Subcutaneous adipose tissue (tissue), 4 donors: ENCODE measurements around the gene SYNPO. TPM values are rescaled to one million over a fixed set of nuclear protein-coding genes. Genes with fewer than 3 reads are reported as not detected.

ENCODE experiments used
- CTCF ChIP-seq: fragments of 450-650 bp; IDR thresholded peaks from one replicate; pipeline ENCODE4 v1.5.1; 2016; ENCODE audit warnings: low read depth, mild to moderate bottlenecking, control low read depth, antibody characterized with exemption, moderate library complexity
- total RNA-seq, 4 donors: library from RNA; depleted of rRNA; stranded (reverse); fragments of >200 nt; gene quantifications; one replicate each; pipeline ENCODE4 v1.1.0, GENCODE V29; 2016

The SYNPO gene
- total RNA-seq, 4 donors from 2014 or later: 12.2 to 40.7 (median 21.4) TPM

- TF ChIP-seq CTCF: no peak
Measured at GRCh38 chr5:150655221-150655620, 14.8 kb downstream of the SYNPO start.

GRCh38 chr5:150656191-150657132, 16.0 kb downstream of the SYNPO start:
- TF ChIP-seq CTCF: no peak

GRCh38 chr5:150658121-150658520, 17.7 kb downstream of the SYNPO start:
- no peak for TF ChIP-seq CTCF

- no peak for TF ChIP-seq CTCF
Measured at GRCh38 chr5:150658699-150659265, 18.3 kb downstream of the SYNPO start.

- TF ChIP-seq CTCF: no peak
Measured at GRCh38 chr5:150659360-150660107, 19.1 kb downstream of the SYNPO start.

- no peak for TF ChIP-seq CTCF
Measured at GRCh38 chr5:150660108-150660831, 19.8 kb downstream of the SYNPO start.
